Nephron (organoid): Measurements from ENCODE around the gene KCNK10.

Source experiments
- H3K27ac Mint-ChIP-seq, 3 experiments: 2 replicates each; pipeline ENCODE4 v1.8.0; 2020; ENCODE audit warnings: mixed read lengths in 3 of 3, mild to moderate bottlenecking in 2 of 3, moderate library complexity in 1 of 3
- H3K27me3 Mint-ChIP-seq: 2 replicates; pipeline ENCODE4 v1.8.0; 2021; ENCODE audit warnings: low read depth, mild to moderate bottlenecking, moderate library complexity, mixed read lengths
- H3K36me3 Mint-ChIP-seq: 2 replicates; pipeline ENCODE4 v1.8.0; 2020; ENCODE audit warnings: low read depth, mixed read lengths
- H3K4me1 Mint-ChIP-seq: 2 replicates; pipeline ENCODE4 v1.8.0; 2020; ENCODE audit warnings: mixed read lengths
- H3K4me3 Mint-ChIP-seq, 3 experiments: 2 replicates each; pipeline ENCODE4 v1.8.0; 2020; ENCODE audit warnings: mild to moderate bottlenecking in 3 of 3, mixed read lengths in 3 of 3, moderate library complexity in 2 of 3
- H3K9me3 Mint-ChIP-seq: 2 replicates; pipeline ENCODE4 v1.8.0; 2020; ENCODE audit warnings: mixed read lengths
- TF ChIP-seq, protein P1 (sequence below), 3 experiments: fragments of 200-600 bp; sonication (generic); IDR thresholded peaks; one replicate each; pipeline ENCODE4 v1.5.0; 2021; ENCODE audit warnings: antibody characterized with exemption in 3 of 3; ENCODE audit not compliant: unreplicated experiment in 3 of 3

Gene KCNK10

DNA sequence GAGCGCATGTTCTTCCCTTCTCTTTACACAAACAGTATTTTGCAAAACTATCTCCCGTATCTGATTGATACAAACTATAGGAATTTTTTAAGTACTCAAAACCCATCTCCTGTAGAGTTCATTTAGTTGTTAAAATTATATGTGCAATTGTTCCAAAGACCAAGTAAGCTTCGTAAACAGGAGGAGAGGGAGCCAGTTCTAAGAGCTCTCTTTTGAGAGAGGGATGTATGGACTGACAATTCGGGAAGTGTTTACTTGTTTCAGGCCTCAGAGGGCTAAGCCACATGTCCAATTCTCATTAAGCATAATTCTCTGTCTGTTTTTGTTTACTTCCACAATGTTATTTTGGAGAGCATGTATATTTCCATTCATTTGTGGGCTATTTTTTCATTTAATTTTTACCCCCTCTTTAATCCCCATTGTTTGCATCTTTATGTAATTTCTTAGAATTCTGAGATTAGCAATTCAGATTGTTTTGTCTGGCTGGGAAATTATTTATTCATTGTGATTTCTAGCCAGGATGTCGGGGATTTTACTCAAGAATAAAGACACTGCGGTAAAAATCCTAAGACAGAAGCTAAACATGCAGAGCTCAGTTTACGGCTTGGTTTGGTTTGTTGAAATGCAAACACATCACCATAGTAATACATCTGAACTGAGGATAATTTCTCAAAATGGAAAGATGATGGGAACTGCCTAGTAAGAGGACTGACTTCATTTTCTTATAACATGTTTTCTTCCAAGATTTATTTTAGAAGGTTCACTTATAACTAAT, 126.8 kb downstream of the KCNK10 start:
- Mint-ChIP-seq H3K27ac (no peak overlapping the region), H3K36me3 (no peaks in the 10 kb centered on the region), H3K4me1 (peaks cover 13% of the 10 kb centered on the region), H3K27me3 (peaks cover 31% of the 10 kb centered on the region), H3K4me3 (no peak overlapping the region), H3K9me3 (no peaks in the 10 kb centered on the region)
- TF ChIP-seq, protein P1, sequence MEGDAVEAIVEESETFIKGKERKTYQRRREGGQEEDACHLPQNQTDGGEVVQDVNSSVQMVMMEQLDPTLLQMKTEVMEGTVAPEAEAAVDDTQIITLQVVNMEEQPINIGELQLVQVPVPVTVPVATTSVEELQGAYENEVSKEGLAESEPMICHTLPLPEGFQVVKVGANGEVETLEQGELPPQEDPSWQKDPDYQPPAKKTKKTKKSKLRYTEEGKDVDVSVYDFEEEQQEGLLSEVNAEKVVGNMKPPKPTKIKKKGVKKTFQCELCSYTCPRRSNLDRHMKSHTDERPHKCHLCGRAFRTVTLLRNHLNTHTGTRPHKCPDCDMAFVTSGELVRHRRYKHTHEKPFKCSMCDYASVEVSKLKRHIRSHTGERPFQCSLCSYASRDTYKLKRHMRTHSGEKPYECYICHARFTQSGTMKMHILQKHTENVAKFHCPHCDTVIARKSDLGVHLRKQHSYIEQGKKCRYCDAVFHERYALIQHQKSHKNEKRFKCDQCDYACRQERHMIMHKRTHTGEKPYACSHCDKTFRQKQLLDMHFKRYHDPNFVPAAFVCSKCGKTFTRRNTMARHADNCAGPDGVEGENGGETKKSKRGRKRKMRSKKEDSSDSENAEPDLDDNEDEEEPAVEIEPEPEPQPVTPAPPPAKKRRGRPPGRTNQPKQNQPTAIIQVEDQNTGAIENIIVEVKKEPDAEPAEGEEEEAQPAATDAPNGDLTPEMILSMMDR (IDR thresholded peaks at IDR 0.05; ENCODE audit: unreplicated experiment in 3 of 3) = no peak

DNA sequence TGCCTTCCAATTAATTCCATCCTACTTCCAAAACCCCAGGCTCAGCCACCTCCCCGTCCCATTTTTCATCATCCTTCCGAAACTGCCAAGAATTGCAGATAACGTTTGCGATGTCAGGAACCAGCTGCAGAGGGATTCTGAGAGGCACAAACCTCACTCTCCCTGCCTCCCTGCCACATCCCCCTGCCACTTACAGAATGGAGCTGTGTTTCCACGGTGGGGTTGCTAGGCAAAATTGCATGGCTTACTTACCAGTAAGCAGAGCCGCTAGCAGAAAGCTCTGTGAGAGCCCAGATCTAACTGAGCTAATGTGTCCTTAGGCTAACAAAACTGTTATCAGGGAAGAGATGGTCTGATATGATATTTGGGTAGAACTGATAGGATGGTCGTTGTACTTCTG, 127.4 kb downstream of the KCNK10 start:
- Mint-ChIP-seq H3K36me3 (no peaks in the 10 kb centered on the region), H3K4me1 (peaks cover 13% of the 10 kb centered on the region), H3K9me3 (no peaks in the 10 kb centered on the region), H3K27me3 (peaks cover 34% of the 10 kb centered on the region), H3K4me3 (no peak overlapping the region), H3K27ac (no peak overlapping the region)
- TF ChIP-seq, protein P1 (IDR thresholded peaks at IDR 0.05; ENCODE audit: unreplicated experiment in 3 of 3) = no peak

DNA sequence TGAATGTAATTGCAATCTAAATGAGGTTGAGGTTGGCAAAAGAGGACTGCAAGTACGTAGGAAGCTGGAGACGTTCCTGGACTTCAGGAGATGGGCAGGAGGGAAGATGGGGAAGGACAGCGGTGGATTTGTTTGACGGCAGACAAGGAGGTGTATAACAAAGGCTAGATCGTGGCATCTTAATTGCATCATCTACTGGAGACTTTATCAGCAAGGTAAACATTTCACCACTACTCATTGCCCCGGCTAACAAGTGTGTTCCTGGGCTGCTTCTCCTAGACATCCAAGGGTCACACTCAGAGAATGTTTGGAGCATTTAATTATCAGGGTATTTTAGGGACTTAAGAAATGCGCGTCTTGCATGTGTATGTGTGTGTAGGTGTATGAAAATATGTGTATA, 128.5 kb downstream of the KCNK10 start:
- H3K9me3 Mint-ChIP-seq = no peaks in the 10 kb centered on the region
- peaks cover 21% of the 10 kb centered on the region for H3K4me1 Mint-ChIP-seq
- H3K27ac Mint-ChIP-seq = no peak overlapping the region
- TF ChIP-seq, protein P1 (IDR thresholded peaks at IDR 0.05; ENCODE audit: unreplicated experiment in 3 of 3) = no peak
- H3K4me3 Mint-ChIP-seq = no peak overlapping the region
- H3K27me3 Mint-ChIP-seq = peaks cover 34% of the 10 kb centered on the region
- H3K36me3 Mint-ChIP-seq = no peaks in the 10 kb centered on the region

DNA sequence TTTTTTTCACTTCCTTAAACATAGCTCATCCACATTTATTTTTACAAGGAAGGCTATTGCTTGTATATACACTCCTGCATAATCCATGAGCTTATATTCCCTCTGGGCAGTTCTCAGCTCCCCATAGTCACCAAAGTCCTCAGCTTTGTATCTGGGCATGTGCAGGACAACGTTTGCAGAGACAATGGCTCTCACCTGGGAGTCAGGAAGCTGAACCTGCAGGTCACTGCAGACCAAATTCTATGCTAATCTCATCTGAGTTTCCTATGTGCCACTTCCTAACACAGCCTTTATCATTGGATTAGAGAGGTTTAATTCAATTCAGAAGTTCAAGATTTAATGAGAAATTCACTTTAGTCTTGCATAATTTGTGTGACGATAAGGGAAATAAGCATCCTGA, 131.5 kb downstream of the KCNK10 start:
- H3K4me3 Mint-ChIP-seq = no peak overlapping the region
- H3K36me3 Mint-ChIP-seq = no peaks in the 10 kb centered on the region
- peaks cover 39% of the 10 kb centered on the region for H3K4me1 Mint-ChIP-seq
- no peak overlapping the region for H3K27ac Mint-ChIP-seq
- H3K9me3 Mint-ChIP-seq = no peaks in the 10 kb centered on the region
- TF ChIP-seq, protein P1 (IDR thresholded peaks at IDR 0.05; ENCODE audit: unreplicated experiment in 3 of 3) = no peak
- peaks cover 27% of the 10 kb centered on the region for H3K27me3 Mint-ChIP-seq

DNA sequence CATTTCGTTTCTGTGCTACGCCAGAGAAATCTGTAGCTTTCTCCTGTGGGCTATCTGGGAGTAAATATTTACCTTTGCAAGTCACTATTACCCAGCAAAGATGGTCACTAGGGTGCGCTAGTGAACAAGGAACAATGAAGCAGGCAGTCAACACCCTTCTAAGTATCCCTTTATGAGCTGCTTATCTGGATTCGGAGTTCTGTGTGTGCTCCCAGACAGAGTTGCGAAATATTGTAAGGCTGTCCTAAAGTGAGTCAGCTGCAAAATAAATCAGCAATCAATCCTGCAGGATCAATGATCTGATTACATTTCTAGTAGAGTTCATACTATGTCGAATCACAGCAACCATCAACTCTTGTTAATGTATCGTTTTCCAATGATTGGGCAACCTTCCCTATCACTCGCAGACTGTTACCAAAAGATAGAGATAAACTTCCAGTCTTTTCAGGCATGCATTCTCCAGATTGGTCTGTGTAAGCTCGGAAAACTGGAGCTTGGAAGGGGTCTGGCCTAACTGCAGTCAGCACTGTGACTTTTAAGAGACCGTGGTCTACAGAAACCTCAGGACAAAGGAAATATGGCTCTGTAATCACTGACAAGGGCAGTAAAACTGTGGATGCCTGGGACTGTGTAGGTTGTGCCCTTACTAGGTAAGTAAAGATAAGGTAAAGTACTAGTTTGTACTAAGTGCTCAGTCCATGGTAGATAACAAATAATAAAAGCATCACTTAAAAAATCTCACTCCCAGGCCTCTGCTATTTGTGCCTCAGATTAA, 133.5 kb downstream of the KCNK10 start:
- Mint-ChIP-seq H3K27me3 (peaks cover 18% of the 10 kb centered on the region), H3K36me3 (no peaks in the 10 kb centered on the region), H3K4me1 (peaks cover 30% of the 10 kb centered on the region), H3K27ac (peak overlapping the region; percentile 6 to 35 (median 28)), H3K9me3 (no peaks in the 10 kb centered on the region), H3K4me3 (peak overlapping the region; percentile 57 to 71 (median 63))
- TF ChIP-seq, protein P1 (IDR thresholded peaks at IDR 0.05; ENCODE audit: unreplicated experiment in 3 of 3) = peak; percentile 54 to 64 (median 59)
